NCI-H1930 (cell line): Measurements from ENCODE around the gene CCDC88B.
"Not testable (repeated sequence)": the region's sequence is repeated elsewhere in the genome, so short reads cannot be mapped to it uniquely, and the experiment has no call there.

Source experiments
- DNase-seq, 2 experiments: peaks; one replicate each; lab custom pipeline; 2025; lab: John Stamatoyannopoulos, UW

The CCDC88B gene

DNA sequence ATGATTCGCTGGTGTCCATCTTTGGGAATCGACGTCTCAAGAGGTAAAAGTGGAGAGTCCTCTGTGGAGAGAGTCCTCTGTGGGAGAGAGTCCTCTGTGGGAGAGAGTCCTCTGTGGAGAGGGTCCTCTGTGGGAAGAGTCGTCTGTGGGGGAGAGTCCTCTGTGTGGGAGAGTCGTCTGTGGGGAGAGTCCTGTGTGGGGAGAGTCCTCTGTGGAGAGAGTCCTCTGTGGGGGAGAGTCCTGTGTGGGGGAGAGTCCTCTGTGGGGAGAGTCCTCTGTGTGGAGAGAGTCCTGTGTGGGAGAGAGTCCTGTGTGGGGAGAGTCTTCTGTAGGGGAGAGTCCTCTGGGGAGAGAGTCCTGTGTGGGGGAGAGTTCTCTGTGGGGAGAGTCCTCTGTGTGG, 19.0 kb upstream of the CCDC88B start:
- DNase-seq: no peak

DNA sequence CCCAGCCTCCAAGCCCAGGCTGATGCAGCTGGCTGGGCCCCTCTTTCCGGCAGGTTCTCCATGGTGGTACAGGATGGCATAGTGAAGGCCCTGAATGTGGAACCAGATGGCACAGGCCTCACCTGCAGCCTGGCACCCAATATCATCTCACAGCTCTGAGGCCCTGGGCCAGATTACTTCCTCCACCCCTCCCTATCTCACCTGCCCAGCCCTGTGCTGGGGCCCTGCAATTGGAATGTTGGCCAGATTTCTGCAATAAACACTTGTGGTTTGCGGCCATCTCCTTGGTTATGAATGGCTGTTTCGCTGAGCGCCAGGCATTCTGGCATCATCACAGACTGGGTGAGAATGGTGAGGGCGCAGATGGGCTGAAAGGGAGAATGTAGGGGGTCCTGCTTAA, 18.5 kb upstream of the CCDC88B start:
- no peak for DNase-seq

DNA sequence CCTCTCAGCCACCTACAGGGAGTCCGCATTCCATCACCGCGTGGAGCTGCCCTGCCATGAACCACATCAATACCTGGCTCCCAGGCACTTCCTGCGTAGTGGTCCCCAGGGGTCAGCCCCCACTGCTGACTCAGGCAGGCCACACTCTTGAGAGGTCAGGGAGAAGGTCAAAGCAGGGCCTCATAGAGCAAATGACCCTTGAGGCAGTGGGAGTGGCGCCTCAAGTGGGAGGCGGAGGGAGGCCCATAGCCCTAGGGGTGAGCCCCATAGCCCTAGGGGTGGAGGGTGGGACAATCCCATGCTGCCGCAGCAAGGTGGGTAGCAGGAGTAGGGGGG, 17.1 kb upstream of the CCDC88B start:
- no peak for DNase-seq

DNA sequence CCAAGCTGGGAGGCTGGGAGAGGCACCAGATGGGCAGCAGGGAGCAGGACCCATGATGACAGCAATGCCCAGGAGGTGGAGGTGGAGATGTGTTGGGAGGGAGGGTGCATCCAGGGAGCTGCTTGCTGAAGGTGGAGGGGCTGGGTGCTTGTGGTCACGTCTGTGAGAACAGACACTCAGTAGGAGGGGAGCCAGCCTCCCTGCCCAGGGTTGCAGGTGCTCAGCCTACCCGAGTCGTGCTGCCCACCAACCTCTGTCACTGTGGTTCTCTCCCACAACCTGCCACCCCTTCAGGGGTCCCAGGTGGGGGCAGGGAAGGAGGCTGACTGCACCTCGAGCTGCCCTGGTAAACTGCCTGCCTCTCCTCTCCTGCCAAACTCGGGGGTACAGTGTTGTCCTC, 16.6 kb upstream of the CCDC88B start:
- DNase-seq: no peak

DNA sequence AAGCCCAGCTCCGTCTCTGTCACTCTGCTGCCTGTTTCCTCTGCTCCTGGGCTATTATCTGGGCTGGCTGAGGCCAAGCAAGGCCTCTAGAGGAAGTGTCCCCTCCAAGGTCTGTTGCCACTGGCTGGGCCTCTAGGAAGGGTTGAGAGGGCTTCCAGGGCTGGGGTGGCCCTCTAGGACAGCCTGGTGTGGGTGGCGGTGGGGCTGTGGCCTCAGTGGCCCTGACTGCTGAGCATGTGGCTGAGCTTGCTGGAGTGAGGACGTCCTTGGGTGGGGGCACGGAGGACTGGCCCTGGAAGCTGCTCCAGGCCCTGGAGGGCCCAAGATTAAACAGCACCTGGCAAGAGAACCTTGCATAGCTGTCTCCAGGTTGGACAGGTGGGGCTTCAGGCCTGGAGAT, 16.0 kb upstream of the CCDC88B start:
- not testable (repeated sequence) for DNase-seq

DNA sequence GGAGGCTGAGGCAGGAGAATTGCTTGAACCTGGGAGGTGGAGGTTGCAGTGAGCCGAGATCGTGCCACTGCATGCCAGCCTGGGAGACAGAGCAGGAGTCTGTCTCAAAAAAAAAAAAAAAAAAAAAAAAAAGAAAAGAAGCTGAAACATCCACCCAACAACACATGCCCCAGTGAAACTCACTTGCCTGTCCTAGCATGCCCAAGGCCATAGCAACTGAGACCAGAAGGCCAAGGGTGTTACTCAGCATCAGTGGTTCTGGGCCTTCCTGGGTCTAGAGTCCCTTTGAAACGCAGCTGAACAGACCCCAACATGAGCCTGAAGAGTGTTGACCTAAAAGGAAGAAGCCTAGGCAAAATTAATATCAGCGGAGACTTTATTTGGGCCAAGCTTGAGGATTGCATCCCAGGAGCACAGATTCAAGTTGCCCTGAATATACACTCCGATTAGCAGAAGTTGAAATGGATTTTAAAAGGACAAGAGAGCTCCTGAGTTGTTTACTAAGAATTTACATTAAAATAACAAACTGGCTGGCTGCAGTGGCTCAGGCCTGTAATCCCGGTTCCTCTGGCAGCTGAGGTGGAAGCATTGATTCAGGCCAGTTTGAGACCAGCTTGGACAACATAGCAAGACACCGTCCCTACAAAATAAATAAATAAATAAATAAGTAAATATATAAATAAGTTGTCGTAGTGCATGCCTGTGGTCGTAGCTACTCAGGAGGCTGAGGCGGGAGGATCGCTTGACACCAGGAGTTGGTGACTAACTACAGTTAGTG, 15.1 kb upstream of the CCDC88B start:
- no peak for DNase-seq

DNA sequence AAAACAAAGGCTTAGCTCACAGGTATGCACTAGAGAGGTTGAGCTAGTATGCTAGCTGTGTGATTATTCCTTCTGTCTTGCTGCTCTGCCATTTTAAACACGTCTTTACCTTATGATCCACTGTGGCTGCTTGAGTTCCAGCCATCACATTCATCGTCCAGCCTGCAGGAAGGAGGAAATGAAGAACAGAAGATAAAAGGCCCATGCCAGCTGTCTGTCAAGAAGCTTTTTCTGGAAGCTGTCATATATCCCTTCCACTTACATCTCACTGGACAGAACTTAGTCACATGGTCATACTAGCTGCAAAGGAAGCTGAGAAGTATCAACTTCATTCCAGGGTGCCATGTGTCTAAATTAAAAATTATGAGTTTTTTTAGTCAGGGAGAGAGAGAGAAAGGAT, 12.6 kb upstream of the CCDC88B start:
- DNase-seq: no peak

DNA sequence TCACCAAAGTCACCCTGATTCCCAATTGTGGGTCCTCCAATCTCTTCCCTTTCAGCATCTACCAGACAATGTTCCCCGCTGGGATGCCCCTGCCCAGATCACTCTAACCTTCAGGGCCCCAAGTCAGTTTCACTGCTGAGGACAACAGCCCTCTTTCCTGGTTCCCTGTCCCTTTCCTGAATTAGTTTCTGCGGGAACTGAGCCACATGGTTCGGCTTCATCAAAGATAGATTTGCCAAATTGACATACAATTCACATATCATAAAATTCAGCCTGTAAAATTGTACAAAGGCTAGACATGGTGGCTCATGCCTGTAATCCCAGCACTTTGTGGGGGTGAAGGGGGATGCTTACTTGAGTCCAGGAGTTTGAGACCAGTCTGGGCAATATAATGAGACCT, 12.0 kb upstream of the CCDC88B start:
- no peak for DNase-seq

DNA sequence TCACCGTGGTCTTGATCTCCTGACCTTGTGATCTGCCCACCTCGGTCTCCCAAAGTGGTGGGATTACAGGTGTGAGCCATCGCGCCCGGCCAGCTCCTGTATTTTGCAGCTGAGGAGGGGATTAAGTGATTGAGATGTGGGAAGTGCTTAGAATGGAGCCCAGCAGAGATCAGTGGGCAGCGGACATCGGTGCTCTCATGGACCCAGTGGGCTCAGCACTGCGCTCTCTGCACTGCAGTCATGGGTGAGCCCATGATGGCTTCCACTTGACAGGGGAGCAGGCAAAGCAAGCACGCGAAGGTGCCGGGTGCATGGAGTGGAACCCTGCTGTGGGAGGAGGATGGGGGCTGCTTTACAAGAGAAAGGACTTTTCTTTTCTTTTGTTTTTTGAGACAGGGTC, 9.1 kb upstream of the CCDC88B start:
- no peak for DNase-seq

DNA sequence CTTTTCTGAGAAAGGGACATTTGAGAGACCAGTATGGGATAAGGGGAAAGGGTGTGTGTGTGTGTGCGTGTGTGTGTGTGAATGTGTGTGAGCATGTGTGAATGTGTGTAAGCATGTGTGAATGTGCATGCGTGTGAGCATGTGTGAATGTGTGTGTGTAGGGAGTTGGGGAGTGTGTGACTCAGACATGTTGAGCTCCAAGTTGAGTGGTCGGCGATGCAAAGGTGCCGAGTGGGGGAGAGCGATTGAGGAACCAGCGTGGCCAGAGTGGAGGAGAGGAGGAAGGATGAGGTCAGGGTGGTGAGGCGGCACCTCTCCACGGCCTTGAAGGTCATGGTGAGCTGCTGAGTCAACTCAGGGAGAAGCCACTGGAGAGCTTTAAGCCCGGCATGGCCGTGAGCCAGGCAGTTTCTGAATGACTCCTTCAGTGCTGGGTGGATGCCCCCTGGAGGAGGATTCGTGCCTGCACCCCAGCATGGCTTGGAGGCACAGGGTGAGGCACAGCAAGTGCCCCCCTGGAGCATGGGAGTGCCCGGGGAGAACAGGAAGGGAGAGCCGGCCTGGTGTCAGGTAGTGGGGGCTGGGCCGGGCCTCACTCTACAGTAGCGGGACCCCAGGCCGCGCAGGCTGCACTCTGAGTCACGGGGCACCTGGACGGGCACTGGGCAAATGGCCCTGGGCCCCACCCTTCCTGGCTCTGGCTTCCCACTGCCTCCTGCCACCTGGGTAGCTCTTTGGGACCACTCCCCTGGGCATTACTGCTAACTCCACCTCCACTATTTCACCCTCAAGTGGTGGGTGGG, 8.2 kb upstream of the CCDC88B start:
- DNase-seq: no peak

DNA sequence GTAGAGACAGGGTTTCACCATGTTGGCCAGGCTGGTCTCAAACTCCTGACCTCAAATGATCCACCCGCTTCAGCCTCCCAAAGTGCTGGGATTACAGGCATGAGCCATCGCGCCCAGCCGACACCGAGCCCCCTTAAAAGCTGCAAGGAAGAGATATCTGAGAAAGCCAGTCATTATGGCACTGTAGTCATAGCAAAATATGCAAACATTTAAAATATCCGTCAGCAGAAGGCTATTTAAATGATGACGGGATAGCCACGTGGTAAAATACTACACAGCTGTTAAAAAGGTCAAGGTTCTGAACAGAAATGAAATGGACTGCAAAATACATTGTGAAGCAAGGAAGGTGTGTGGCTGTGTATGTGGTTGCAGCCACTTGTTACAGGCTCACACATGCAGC, 6.4 kb upstream of the CCDC88B start:
- no peak for DNase-seq

DNA sequence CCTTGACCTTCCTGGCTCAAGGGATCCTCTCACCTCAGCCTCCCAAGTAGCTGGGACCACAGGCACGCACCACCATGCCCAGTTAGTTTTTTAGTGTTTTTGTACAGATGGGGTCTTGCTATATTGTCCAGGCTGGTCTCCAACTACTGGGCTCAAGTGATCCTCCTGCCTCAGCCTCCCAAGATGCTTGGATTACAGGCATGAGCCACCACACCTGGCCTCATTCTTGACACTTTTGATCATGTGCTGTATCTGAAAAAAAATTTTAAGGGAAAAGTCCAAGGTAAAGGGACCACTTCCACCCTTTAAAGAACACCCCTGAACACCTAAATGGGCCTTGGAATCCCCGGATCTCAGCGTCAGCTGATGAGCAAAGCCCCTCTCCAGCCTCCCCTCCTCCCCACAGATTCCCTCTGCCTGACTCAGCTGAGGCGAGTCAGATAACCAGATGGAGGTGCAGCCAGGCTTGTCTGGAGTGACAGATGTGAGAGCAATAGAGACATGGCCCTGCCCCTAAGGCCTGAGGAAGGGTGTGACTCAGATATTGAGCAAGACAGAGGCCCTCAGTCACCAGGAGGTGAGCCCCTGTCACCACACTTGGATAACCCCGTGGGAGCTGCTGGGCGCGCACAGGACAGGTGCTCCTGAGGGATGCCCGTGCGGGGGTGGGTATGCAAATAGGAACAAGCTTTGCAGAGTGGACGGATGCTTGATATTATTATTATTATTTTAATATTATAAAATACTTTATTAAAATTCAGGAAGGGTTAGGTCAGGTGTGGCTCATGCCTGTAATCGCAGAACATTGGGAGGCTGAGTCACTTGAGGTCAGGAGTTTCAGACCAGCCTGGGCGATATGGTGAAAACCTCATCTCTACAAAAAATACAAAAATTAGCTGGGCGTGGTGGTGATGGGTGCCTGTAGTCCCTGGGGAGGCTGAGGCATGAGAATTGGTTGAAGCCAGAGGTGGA, 5.0 kb upstream of the CCDC88B start:
- DNase-seq: peak in 1 of 2 experiments; percentile 35

DNA sequence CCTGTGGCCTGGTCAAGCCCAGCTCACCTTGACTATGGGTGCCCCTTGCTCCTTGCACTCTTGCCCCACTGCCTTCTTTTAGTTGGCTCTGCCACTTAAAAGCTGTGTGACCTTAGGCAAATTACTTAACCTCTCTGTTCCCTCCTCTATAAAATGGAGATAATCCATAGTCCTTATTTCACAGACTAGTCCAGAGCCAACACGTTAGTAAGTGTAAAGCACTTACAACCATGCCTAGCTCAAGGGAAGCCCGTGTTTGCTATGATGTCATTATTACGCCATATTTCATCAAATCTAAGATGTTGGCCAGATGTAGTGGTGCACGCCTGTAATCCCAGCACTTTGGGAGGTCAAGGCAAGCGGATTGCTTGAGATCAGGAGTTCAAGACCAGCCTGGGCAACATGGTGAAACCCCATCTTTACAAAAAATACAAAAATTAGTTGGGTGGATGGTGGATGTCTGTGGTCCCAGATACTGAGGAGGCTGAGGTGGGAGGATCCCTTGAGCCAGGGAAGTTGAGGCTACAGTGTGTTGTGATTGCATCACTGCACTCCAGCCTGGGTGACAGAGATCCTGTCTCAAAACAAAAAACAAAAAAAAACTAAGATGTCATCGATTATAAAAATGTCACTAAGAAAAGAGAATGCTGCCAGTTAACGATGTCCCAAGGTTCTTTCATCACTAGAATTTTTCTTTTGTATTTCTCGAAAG, 2.3 kb upstream of the CCDC88B start:
- no peak for DNase-seq

DNA sequence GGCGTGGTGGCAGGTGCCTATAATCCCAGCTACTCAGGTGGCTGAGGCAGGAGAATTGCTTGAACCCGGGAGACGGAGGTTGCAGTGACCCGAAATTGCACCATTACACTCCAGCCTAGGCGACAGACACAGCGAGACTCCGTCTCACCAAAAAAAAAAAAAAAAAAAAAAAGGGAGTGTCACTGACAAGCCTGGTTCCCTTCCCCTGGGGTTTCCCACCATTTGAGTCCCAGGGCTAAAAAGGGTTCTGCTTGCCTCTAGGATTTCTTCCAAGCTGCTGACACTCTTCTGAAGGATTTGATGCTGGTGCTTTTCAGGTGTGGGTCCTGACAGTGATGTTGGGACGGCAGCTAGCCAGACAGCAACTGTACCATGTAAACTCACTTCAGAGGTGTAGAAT, 1.3 kb upstream of the CCDC88B start:
- DNase-seq: no peak

DNA sequence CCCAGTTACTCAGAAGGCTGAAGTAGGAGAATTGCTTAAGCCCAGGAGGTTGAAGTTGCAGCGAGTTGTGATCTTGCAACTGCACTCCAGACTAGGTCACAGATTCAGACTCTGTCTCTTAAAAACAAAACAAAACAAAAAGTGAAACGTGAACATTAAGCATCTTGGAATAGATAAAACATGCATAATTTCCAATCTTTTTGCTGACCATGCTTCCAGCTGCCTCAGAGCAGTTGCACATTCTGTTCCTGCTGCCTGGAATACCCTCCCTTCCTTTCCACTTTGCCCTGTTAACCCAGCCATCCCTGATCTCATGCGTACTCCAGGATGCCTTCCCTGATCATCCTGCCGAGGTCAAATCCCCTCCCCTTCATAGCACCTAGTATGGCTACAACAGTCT, 718 bp upstream of the CCDC88B start:
- no peak for DNase-seq

DNA sequence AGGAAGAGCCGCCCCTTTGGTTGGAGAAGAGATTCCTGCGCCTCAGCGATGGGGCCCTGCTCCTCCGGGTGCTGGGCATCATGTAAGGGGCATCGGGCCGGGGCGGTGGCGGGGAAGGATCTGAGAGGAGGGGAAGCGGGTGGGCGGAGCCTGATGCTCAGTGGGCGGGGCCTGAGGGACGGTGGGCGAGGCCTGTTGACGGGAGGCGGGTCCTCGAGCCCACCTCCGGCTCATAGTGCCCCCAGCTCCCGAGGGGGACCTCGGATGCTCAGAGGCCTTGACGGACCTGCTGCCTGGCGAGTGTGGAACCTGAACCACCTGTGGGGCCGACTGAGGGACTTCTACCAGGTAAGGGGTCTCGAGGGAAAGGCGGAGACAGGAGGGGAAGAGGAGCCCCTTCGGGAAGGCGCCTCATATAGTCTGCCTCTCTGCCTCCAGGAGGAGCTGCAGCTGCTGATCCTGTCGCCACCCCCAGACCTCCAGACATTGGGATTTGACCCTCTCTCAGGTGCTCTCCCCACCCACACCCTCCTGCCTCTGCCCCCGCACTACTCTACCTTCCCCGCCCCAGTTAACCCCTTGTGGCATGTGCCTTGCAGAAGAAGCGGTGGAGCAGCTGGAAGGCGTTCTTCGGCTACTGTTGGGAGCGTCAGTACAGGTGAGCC, 799 bp downstream of the CCDC88B start:
- DNase-seq: no peak

DNA sequence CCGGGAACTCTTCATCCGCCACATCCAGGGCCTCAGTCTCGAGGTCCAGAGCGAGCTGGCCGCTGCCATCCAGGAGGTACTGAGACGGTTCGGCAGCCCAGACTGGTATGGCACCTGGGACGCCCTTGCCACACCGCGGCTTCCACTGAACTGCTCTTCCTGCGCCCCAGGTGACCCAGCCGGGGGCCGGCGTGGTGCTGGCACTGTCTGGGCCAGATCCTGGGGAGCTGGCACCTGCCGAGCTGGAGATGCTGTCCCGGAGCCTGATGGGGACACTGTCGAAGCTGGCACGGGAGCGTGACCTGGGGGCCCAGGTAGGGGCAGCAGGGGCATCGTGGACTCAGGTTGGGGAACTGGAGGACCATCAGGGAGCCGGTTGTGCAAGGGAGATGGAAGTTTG, 1.4 kb downstream of the CCDC88B start:
- no peak for DNase-seq

DNA sequence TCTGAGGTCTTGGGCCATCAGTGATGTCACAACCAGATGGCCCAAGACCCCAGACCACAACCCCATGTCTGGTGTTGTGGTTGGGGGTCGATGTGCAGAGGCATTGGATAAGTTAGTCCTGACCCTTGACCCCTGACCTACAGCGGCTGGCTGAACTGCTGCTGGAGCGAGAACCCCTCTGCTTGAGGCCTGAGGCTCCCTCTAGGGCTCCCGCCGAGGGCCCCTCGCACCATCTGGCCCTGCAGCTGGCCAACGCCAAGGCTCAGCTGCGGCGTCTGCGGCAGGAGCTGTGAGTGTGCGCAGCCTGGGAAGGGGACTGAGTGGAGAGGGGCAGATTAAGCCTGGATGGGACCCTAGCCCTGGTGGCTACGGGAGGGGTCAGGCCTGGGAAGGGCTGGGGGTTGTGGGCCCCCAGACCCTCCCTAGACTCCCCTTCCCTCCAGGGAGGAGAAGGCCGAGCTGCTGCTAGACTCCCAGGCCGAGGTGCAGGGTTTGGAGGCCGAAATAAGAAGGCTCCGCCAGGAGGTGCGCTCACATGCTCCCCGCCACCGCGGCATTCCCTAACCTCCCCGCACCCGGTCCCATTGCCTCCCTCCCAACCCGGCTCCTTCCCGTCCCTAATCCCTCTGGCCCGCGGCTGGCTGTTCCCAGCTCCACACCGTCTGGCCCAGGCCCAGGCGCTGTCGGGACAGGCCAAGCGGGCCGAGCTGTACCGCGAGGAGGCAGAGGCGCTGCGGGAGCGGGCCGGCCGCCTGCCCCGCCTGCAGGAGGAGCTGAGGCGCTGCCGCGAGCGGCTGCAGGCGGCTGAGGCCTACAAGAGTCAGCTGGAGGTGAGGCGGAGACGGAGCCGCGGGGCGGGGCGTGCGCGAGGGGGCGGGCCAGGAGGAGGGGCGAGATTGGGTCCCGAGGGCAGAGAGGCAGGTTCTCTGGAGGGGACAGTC, 2.1 kb downstream of the CCDC88B start:
- DNase-seq: no peak

DNA sequence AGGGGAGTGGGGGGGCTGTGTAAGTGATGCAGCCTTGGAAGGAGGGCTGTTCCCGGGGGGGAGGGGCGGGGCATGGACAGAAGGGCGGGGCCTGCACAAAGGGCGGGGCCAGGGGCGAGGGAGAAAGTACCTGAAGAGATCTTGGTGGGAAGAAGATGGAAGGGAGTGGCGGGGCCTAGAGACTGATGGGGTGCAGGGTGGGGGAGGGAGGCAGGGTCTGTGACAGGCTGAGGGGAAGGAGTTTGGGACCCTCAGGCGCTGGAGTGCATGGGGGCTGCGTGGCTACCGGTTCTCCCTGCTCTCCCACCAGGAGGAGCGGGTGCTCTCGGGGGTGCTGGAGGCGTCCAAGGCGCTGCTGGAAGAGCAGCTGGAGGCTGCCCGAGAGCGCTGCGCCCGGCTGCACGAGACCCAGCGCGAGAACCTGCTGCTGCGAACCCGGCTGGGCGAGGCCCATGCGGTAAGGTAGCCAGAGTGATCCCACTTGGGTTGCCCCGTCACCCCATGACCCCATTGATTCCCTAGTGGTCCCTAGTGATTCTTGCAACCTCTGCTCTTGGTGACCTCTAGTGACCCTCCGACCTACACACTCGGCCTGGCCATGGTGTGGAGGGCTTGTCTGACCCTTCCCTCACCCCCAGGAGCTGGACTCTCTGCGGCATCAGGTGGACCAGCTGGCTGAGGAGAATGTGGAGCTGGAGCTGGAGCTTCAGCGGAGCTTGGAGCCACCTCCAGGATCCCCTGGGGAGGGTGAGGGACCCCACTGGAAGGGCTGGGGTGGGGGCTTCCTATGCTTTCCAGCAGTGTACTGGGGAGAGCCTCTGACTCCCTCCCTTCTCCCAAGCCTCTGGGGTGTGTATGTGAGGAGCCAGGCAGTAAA, 3.1 kb downstream of the CCDC88B start:
- DNase-seq: no peak
